ENCODE measurements around the gene KCTD16. TPM values are rescaled to one million over a fixed set of nuclear protein-coding genes. Genes with fewer than 3 reads are reported as not detected.

Gene KCTD16
- total RNA-seq, 4 donors from 2014 or later = not detected

DNA sequence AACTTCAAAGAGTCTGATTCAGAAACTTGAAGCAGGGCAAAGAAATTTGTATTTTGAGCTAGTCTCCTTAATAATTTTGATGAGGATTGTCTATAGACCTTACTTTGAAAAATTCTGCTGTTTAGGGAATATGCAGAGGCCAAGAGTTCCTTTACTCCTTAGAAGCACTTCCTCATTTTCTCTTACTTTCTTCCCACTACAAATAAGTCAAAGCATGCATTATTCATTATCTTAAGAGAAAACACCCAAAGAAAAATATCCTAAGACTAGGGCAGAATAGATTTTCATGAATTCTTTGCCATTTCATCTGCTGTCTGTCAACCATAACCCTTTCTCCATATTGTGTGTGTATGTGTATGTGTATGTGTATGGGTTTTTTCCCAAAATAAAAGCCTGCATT lies 307.9 kb downstream of the KCTD16 start:
- Histone ChIP-seq H3K27me3 (no peaks in the 10 kb centered on the region), H3K4me3 (no peak overlapping the region), H3K9me3 (no peaks in the 10 kb centered on the region), H3K4me1 (no peaks in the 10 kb centered on the region), H3K27ac (no peak overlapping the region), H3K36me3 (no peaks in the 10 kb centered on the region)
- intact Hi-C loops (cut with DNase I) = no loop called here
- DNase-seq = no peak
- no peak for TF ChIP-seq POLR2A (IDR thresholded peaks at IDR 0.05)
- no peak for TF ChIP-seq CTCF (IDR thresholded peaks at IDR 0.05)

DNA sequence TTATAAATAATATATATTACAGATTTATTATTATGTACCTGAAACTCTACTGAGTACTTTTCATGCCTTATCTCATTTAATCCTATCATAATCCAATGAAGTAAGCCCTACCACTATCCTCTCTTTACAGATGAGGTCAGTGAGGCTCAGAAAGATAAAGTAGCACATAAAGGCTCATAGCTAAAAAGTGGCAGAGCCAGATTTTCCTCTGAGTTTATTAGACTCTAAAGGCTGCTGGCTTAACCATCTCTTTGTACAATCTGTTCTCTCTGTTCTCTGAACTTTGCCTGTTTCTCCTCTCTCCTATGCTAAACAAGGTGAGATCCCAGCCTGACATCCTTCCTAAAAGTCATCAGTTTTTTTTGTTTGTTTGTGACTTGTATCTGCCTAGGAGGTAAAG lies 311.2 kb downstream of the KCTD16 start:
- DNase-seq = no peak
- H3K4me1 ChIP-seq = no peaks in the 10 kb centered on the region
- no peaks in the 10 kb centered on the region for H3K36me3 ChIP-seq
- TF ChIP-seq CTCF (IDR thresholded peaks at IDR 0.05) = no peak
- no peaks in the 10 kb centered on the region for H3K9me3 ChIP-seq
- H3K27ac ChIP-seq = no peak overlapping the region
- no peak overlapping the region for H3K4me3 ChIP-seq
- intact Hi-C loops (cut with DNase I) = no loop called here
- no peaks in the 10 kb centered on the region for H3K27me3 ChIP-seq

DNA sequence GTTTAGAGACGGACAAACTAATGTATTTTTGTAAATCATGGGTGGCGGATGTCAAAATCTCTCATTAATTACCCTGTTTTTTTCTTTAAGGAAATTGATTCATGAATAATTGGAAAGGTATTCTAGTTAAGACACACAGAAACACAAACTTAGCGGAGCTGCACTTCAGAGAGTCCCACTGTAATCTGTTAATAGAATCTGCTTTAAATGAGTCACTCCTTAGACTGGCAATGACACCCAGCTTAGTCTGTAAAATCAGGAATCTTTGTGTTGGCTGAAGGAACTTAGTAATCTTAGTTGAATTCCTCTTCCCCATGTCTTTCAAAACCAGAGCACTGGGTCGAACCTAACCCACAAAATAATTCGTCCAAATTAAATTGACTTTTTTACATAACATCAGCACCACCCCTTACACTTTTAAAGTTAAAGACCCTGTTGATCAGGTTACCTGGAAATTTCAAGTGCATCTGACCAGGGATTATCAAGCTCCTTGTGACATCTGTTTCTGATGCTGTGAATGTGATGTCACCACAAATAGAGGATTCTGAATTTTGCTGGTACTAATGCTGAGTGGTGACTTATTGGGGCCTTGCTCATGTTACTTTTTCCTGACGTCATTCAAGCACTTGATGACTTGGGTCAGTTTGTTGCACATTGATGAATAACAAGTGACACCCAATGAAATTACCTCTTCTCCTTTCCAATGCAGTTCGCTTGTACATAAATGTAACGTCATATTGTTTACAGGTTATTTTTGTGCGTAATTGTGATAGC lies 313.6 kb downstream of the KCTD16 start:
- no peak for DNase-seq
- no peak overlapping the region for H3K27ac ChIP-seq
- no peaks in the 10 kb centered on the region for H3K36me3 ChIP-seq
- intact Hi-C loops (cut with DNase I) = no loop called here
- no peaks in the 10 kb centered on the region for H3K27me3 ChIP-seq
- WGBS, 2 donors = 56 to 63% methylated on average over 9 of the region's 9 CpGs
- H3K4me1 ChIP-seq = no peaks in the 10 kb centered on the region
- H3K4me3 ChIP-seq = no peak overlapping the region
- TF ChIP-seq CTCF (IDR thresholded peaks at IDR 0.05) (no peak), POLR2A (IDR thresholded peaks at IDR 0.05) (no peak)
- H3K9me3 ChIP-seq = no peaks in the 10 kb centered on the region

DNA sequence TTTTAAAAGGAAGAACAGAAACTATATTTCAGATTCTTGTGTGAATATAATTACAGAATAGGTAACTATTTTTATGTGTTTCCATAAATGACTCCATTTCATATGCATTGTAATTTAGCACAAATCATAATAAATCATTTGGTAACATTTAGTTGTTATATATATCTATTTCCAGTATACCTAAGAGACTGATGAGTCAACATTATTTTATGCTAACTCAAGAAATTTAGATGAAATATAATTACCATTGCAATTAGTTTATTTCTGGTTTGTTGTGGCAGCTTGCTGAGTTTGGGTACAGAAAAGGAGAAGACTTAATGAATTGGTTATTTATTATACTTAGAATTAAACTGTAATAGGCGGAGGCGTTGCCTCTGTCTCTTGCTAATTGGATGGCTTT lies 314.9 kb downstream of the KCTD16 start:
- no peak overlapping the region for H3K27ac ChIP-seq
- 85 to 87% methylated on average over 2 of the region's 2 CpGs for WGBS, 2 donors
- DNase-seq = no peak
- H3K4me1 ChIP-seq = no peaks in the 10 kb centered on the region
- TF ChIP-seq CTCF (IDR thresholded peaks at IDR 0.05) = no peak
- TF ChIP-seq POLR2A (IDR thresholded peaks at IDR 0.05) = no peak
- intact Hi-C loops (cut with DNase I) = no loop called here
- no peak overlapping the region for H3K4me3 ChIP-seq
- no peaks in the 10 kb centered on the region for H3K27me3 ChIP-seq
- no peaks in the 10 kb centered on the region for H3K9me3 ChIP-seq
- no peaks in the 10 kb centered on the region for H3K36me3 ChIP-seq

DNA sequence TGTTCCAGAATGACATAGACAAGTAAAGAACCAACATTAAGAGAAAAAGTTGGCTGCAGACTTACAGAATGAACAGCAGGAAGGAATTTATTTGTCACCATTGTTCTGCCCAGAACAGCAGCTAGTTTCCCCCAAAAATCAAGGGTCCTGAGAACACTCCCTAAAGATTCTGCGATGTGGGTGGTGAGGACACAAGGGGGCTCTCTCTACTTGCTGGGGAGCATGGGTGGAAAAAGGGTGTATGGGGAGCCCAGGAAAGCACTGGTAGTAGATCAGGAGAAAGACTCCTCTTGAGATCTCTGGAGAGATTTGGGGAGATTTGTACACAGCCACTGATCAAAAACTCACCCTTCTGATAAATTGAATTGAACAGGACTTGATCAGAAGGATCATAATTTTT lies 316.5 kb downstream of the KCTD16 start:
- no peak for TF ChIP-seq POLR2A (IDR thresholded peaks at IDR 0.05)
- TF ChIP-seq CTCF (IDR thresholded peaks at IDR 0.05) = no peak
- Histone ChIP-seq H3K4me1 (no peaks in the 10 kb centered on the region), H3K27ac (no peak overlapping the region), H3K36me3 (no peaks in the 10 kb centered on the region), H3K27me3 (no peaks in the 10 kb centered on the region), H3K4me3 (no peak overlapping the region), H3K9me3 (no peaks in the 10 kb centered on the region)
- intact Hi-C loops (cut with DNase I) = no loop called here
- DNase-seq = no peak
- 38 to 58% methylated on average over 1 of the region's 1 CpG for WGBS, 2 donors
